H1 (cell line): Measurements from ENCODE around the gene MYO3A. TPM values are rescaled to one million over a fixed set of nuclear protein-coding genes. Genes with fewer than 3 reads are reported as not detected.

Source experiments
- CTCF ChIA-PET: fragments of 300-600 bp; sonication (Branson Sonifier 250); formaldehyde crosslinking; loops from one replicate; lab custom pipeline; 2021; ENCODE audit not compliant: partially characterized antibody; lab: Charles Lee
- POLR2A ChIA-PET: fragments of 300-600 bp; sonication (Branson Sonifier 250); formaldehyde crosslinking; loops from one replicate; lab custom pipeline; 2021; ENCODE audit warnings: inconsistent platforms; ENCODE audit not compliant: partially characterized antibody; lab: Charles Lee
- DNase-seq, 2 experiments: peaks; one replicate each; pipeline versions ENCODE4 v3.0.0 to v3.0.0-alpha.2; 2010 to 2022; ENCODE audit warnings: low spot score in 2 of 2, low read depth in 1 of 2, mixed read lengths in 1 of 2
- FAIRE-seq: peaks from 2 replicates; lab custom pipeline; 2011; peaks lifted over from hg19 to GRCh38; lab: Jason Lieb, UNC
- H2AFZ ChIP-seq: 2 replicates; pipeline ENCODE4 v1.8.1; 2012; ENCODE audit warnings: low read length, inconsistent platforms
- H2AK5ac ChIP-seq: 2 replicates; pipeline ENCODE4 v1.6.1; 2013; ENCODE audit warnings: low read depth, low read length
- H2BK120ac ChIP-seq: replicated peaks from 2 replicates; pipeline ENCODE3; 2013; ENCODE audit warnings: low read depth, low read length, inconsistent platforms
- H2BK12ac ChIP-seq: 2 replicates; pipeline ENCODE4 v1.6.1; 2013; ENCODE audit warnings: low read depth, low read length
- H2BK15ac ChIP-seq: 2 replicates; pipeline ENCODE4 v1.6.1; 2013; ENCODE audit warnings: low read length
- H2BK20ac ChIP-seq: 2 replicates; pipeline ENCODE4 v1.6.1; 2013; ENCODE audit warnings: low read length
- H2BK5ac ChIP-seq: 2 replicates; pipeline ENCODE4 v1.6.1; 2013; ENCODE audit warnings: low read depth, low read length
- H3K14ac ChIP-seq: 2 replicates; pipeline ENCODE4 v1.6.1; 2013; ENCODE audit warnings: inconsistent platforms; ENCODE audit not compliant: insufficient read length
- H3K18ac ChIP-seq: 2 replicates; pipeline ENCODE4 v1.6.1; 2013; ENCODE audit warnings: low read length; ENCODE audit errors: extremely low read depth
- H3K23ac ChIP-seq: 2 replicates; pipeline ENCODE4 v1.6.1; 2013; ENCODE audit warnings: inconsistent platforms; ENCODE audit not compliant: insufficient read length
- H3K23me2 ChIP-seq: 2 replicates; pipeline ENCODE4 v1.6.1; 2013; ENCODE audit warnings: low read depth, low read length
- H3K27ac ChIP-seq: 2 replicates; pipeline ENCODE4 v1.6.1; 2011; ENCODE audit warnings: low read depth, low read length, inconsistent platforms
- H3K27me3 ChIP-seq, 4 experiments: replicated peaks in 1 of 4; 1 replicate in 1 of 4; 2 replicates in 3 of 4; pipeline versions ENCODE4 v1.6.1 to v1.8.1; 2011 to 2013; ENCODE audit warnings: low read length in 3 of 4, mild to moderate bottlenecking in 3 of 4, inconsistent platforms in 2 of 4, mixed read lengths in 2 of 4, moderate library complexity in 1 of 4; ENCODE audit not compliant: control insufficient read depth in 3 of 4, insufficient read depth in 3 of 4; ENCODE audit errors: extremely low read depth in 1 of 4
- H3K36me3 ChIP-seq, 4 experiments: 2 replicates each; pipeline versions ENCODE4 v1.6.1 to v1.8.1; 2011 to 2013; ENCODE audit warnings: mild to moderate bottlenecking in 4 of 4, low read length in 3 of 4, moderate library complexity in 2 of 4, control low read depth in 1 of 4, inconsistent platforms in 1 of 4; ENCODE audit not compliant: insufficient read depth in 4 of 4, control insufficient read depth in 2 of 4
- H3K4ac ChIP-seq: replicated peaks from 2 replicates; pipeline ENCODE3; 2013; ENCODE audit warnings: low read length, low read depth, mixed read lengths, inconsistent platforms; ENCODE audit not compliant: insufficient read length
- H3K4me1 ChIP-seq, 4 experiments: replicated peaks in 1 of 4; 1 replicate in 1 of 4; 2 replicates in 3 of 4; pipeline versions ENCODE4 v1.6.1 to v1.8.1; 2011 to 2013; ENCODE audit warnings: low read length in 3 of 4, inconsistent platforms in 2 of 4, mixed read lengths in 1 of 4; ENCODE audit not compliant: insufficient read depth in 4 of 4, control insufficient read depth in 3 of 4
- H3K4me2 ChIP-seq, 2 experiments: 2 replicates each; pipeline versions ENCODE4 v1.6.1 to v1.8.1; 2011 to 2013; ENCODE audit warnings: low read depth in 2 of 2, low read length in 2 of 2, control low read depth in 1 of 2, inconsistent platforms in 1 of 2, mild to moderate bottlenecking in 1 of 2; ENCODE audit not compliant: insufficient read depth in 1 of 2
- H3K4me3 ChIP-seq, 4 experiments: fragments of 200-600, 300-600 bp in 1 of 4; sonication (generic), shearing (Covaris generic), sonication (Bioruptor Twin) in 1 of 4; 2 replicates each; pipeline versions ENCODE4 v1.5.1 to v1.8.1; 2011 to 2016; ENCODE audit warnings: low read length in 4 of 4, low read depth in 3 of 4, control low read depth in 2 of 4, inconsistent platforms in 2 of 4, mild to moderate bottlenecking in 2 of 4, mixed read lengths in 1 of 4, moderate library complexity in 1 of 4; ENCODE audit not compliant: insufficient read depth in 2 of 4; ENCODE audit errors: extremely low read depth in 1 of 4
- H3K56ac ChIP-seq: replicated peaks from 2 replicates; pipeline ENCODE3; 2013; ENCODE audit warnings: low read depth, mild to moderate bottlenecking, mixed read lengths, low read length, inconsistent platforms; ENCODE audit not compliant: insufficient read length
- H3K79me1 ChIP-seq: 2 replicates; pipeline ENCODE4 v1.6.1; 2013; ENCODE audit warnings: low read depth, low read length, control low read depth
- H3K79me2 ChIP-seq, 2 experiments: 2 replicates each; pipeline versions ENCODE4 v1.6.1 to v1.8.1; 2012 to 2013; ENCODE audit warnings: low read length in 2 of 2, mild to moderate bottlenecking in 2 of 2, inconsistent platforms in 1 of 2; ENCODE audit not compliant: insufficient read depth in 2 of 2, control insufficient read depth in 1 of 2
- H3K9ac ChIP-seq, 4 experiments: replicated peaks in 1 of 4; 1 replicate in 1 of 4; 2 replicates in 3 of 4; pipeline versions ENCODE4 v1.6.1 to v1.8.1; 2011 to 2013; ENCODE audit warnings: low read depth in 3 of 4, low read length in 3 of 4, control low read depth in 2 of 4, mild to moderate bottlenecking in 2 of 4, moderate library complexity in 2 of 4, inconsistent platforms in 1 of 4; ENCODE audit errors: extremely low read depth in 1 of 4
- H3K9me3 ChIP-seq, 2 experiments: 2 replicates each; pipeline versions ENCODE4 v1.6.1 to v1.8.1; 2012 to 2013; ENCODE audit warnings: mild to moderate bottlenecking in 2 of 2, moderate library complexity in 2 of 2, control low read depth in 1 of 2, inconsistent platforms in 1 of 2, low read depth in 1 of 2, low read length in 1 of 2, mixed read lengths in 1 of 2; ENCODE audit not compliant: insufficient read depth in 2 of 2
- H4K20me1 ChIP-seq, 2 experiments: replicated peaks in 1 of 2; 2 replicates each; pipeline versions ENCODE3 to v1.8.1; 2011 to 2013; ENCODE audit warnings: inconsistent platforms in 2 of 2, low read length in 2 of 2, mild to moderate bottlenecking in 1 of 2; ENCODE audit not compliant: insufficient read depth in 2 of 2, control insufficient read depth in 1 of 2
- H4K5ac ChIP-seq: 2 replicates; pipeline ENCODE4 v1.6.1; 2013; ENCODE audit warnings: low read length, low read depth, mixed read lengths, inconsistent platforms; ENCODE audit not compliant: insufficient read length
- H4K8ac ChIP-seq: 2 replicates; pipeline ENCODE4 v1.8.0; 2013; ENCODE audit warnings: mild to moderate bottlenecking, moderate library complexity, low read length, inconsistent platforms; ENCODE audit not compliant: insufficient read depth; ENCODE audit errors: extremely low read depth
- H4K91ac ChIP-seq: replicated peaks from 2 replicates; pipeline ENCODE3; 2013; ENCODE audit warnings: low read length, mixed read lengths, inconsistent platforms; ENCODE audit not compliant: insufficient read length
- BRCA1 ChIP-seq: IDR thresholded peaks from 2 replicates; pipeline ENCODE4 v1.6.1; 2012; ENCODE audit warnings: low read depth, low read length, improper control_type of control experiment
- CTBP2 ChIP-seq: IDR thresholded peaks from 2 replicates; pipeline ENCODE4 v1.7.0; 2011; ENCODE audit warnings: borderline replicate concordance, mild to moderate bottlenecking, moderate library complexity, mixed read lengths, low read length; ENCODE audit not compliant: insufficient read depth, insufficient read length
- CTCF ChIP-seq, 3 experiments: IDR thresholded peaks; 1 replicate in 2 of 3; 2 replicates in 1 of 3; pipeline versions ENCODE4 v1.5.1 to v1.6.1; 2011; ENCODE audit warnings: low read length in 3 of 3, mild to moderate bottlenecking in 3 of 3, inconsistent platforms in 2 of 3, low read depth in 1 of 3, moderate library complexity in 1 of 3; ENCODE audit not compliant: insufficient read depth in 1 of 3; ENCODE audit errors: control extremely low read depth in 1 of 3
- EGR1 ChIP-seq: IDR thresholded peaks from 2 replicates; pipeline ENCODE4 v1.6.1; 2011; ENCODE audit warnings: low read depth, low read length, borderline replicate concordance
- RAD21 ChIP-seq, 2 experiments: IDR thresholded peaks in 1 of 2; conservative IDR thresholded peaks in 1 of 2; 2 replicates each; pipeline ENCODE4 v1.6.1; 2011; ENCODE audit warnings: low read depth in 2 of 2, low read length in 2 of 2, improper control_type of control experiment in 1 of 2, inconsistent platforms in 1 of 2, mild to moderate bottlenecking in 1 of 2, moderate library complexity in 1 of 2
- RXRA ChIP-seq: IDR thresholded peaks from 2 replicates; pipeline ENCODE4 v1.6.1; 2011; ENCODE audit warnings: low read depth, mild to moderate bottlenecking, low read length, moderate library complexity; ENCODE audit not compliant: insufficient read depth
- SUZ12 ChIP-seq: fragments of 200-600 bp; sonication (generic); IDR thresholded peaks from 2 replicates; pipeline ENCODE4 v1.6.1; 2012; ENCODE audit warnings: mild to moderate bottlenecking, inconsistent platforms, low read length, moderate library complexity, mixed read lengths
- WGBS, 2 experiments: shearing (Covaris generic) in 1 of 2; methylation state at CpG; one replicate each; pipeline versions ENCODE4 v1.1.6 to v1.1.7; 2013 to 2015; ENCODE audit warnings: low lambda C conversion rate in 2 of 2, mixed read lengths in 2 of 2, inconsistent platforms in 1 of 2, low coverage in 1 of 2, missing lambda C conversion rate in 1 of 2; ENCODE audit not compliant: insufficient replicate concordance in 2 of 2, insufficient coverage in 1 of 2, insufficient read length in 1 of 2; ENCODE audit errors: extremely low coverage in 1 of 2, missing lambda C conversion rate in 1 of 2; 5-methylcytosine and 5-hydroxymethylcytosine counted together
- polyA plus RNA-seq, 7 experiments: library from polyadenylated mRNA; depleted of rRNA in 3 of 7; stranded (reverse) in 5 of 7; unstranded in 2 of 7; fragments of >200 nt in 5 of 7; fragments of 200-250 nt in 2 of 7; gene quantifications; 1 replicate in 5 of 7; 2 replicates in 1 of 7; 4 replicates in 1 of 7; pipeline versions ENCODE4 v1.2.1 to v1.2.3, GENCODE V29; 2011 to 2013; ENCODE audit warnings: missing spikeins in 2 of 7, mixed read lengths in 2 of 7
- total RNA-seq: library from RNA; stranded (reverse); fragmentation: NEBNext Ultra II Directional; extraction: Animal tissue kit (Norgen Biotek cat#: 25700); gene quantifications from 2 replicates; pipeline ENCODE4 v1.2.1, GENCODE V29; 2021

Gene MYO3A
- total and polyA plus RNA-seq, 2 of the 8 experiments (the other 6 are each of a cell fraction or from before 2014, with no cell fraction given): 3.9 to 5.3 TPM

GRCh38 chr10:26172131-26172530 is 238.1 kb downstream of the MYO3A start:
- Histone ChIP-seq H2BK5ac (no peak overlapping the region), H2BK20ac (no peak overlapping the region), H3K14ac (no peak overlapping the region), H3K27ac (no peak overlapping the region), H3K4me3 (no peak overlapping the region), H3K27me3 (no peaks in the 10 kb centered on the region), H3K9ac (no peak overlapping the region), H3K23me2 (no peaks in the 10 kb centered on the region), H2AFZ (no peak overlapping the region), H2AK5ac (no peak overlapping the region), H3K4me2 (no peak overlapping the region), H3K9me3 (no peaks in the 10 kb centered on the region), H3K4me1 (peaks cover 0 to 14% (median 6%) of the 10 kb centered on the region in 4 experiments; a peak in 5 of 7 replicates), H2BK120ac (no peak overlapping the region), H4K8ac (no peak overlapping the region), H2BK12ac (no peak overlapping the region), H3K79me1 (no peaks in the 10 kb centered on the region), H4K20me1 (no peaks in the 10 kb centered on the region), H3K18ac (0 out of 2 replicates have a peak overlapping the region, but pooled peaks have one; percentile 62), H3K79me2 (no peaks in the 10 kb centered on the region), H3K4ac (no peak overlapping the region), H4K91ac (no peak overlapping the region), H3K23ac (no peak overlapping the region), H2BK15ac (no peak overlapping the region), H3K36me3 (no peaks in the 10 kb centered on the region), H4K5ac (no peak overlapping the region), H3K56ac (no peak overlapping the region)
- CTCF ChIA-PET: interaction anchor here (0.6 to 1.3 kb wide), 4 partner anchors 16 to 120 kb away, joined by 3 to 5 read pairs (median 4); no protein-coding TSS in a partner anchor
- 51% methylated on average over 7 of the region's 7 CpGs; no CpG with 5 or more reads in 1 of the 2 experiments for WGBS, 2 experiments
- POLR2A ChIA-PET: no interaction called here
- DNase-seq (peak in 1 of 2 experiments; percentile 13), FAIRE-seq (no peak)
- TF ChIP-seq CTBP2 (no peak), RXRA (no peak), EGR1 (no peak), CTCF (IDR thresholded peaks at IDR 0.05; ENCODE audit: control extremely low read depth in 1 of 3, insufficient read depth in 1 of 3, low read depth in 1 of 3, low read length in 3 of 3) (peak; percentile 6 to 27 (median 21); a peak in 2 of 4 replicates), RAD21 (IDR thresholded peaks at IDR 0.05 in 1 of 2, conservative IDR thresholded peaks at IDR 0.05 in 1 of 2; ENCODE audit: low read depth in 2 of 2, low read length in 2 of 2) (peak; percentile 44 to 56), BRCA1 (no peak), SUZ12 (no peak)
